Effector memory CD4-positive, alpha-beta T cell (primary cell): ENCODE results near the gene CALCOCO1.

Source experiments
- DNase-seq, 3 donors: peaks; one replicate each; pipeline ENCODE4 v3.0.0-alpha.2; 2020
- H3K27ac ChIP-seq: 2 replicates; pipeline ENCODE4 v1.7.0; 2013; ENCODE audit warnings: mild to moderate bottlenecking, low read length, moderate library complexity; ENCODE audit not compliant: insufficient read depth, poor library complexity, severe bottlenecking
- H3K27me3 ChIP-seq: replicated peaks from 2 replicates; pipeline ENCODE4 v1.7.0; 2013; ENCODE audit warnings: mild to moderate bottlenecking, low read length; ENCODE audit not compliant: insufficient read depth, control insufficient read depth, poor library complexity, severe bottlenecking
- H3K36me3 ChIP-seq: 2 replicates; pipeline ENCODE4 v1.7.0; 2013; ENCODE audit warnings: mild to moderate bottlenecking, low read length, moderate library complexity; ENCODE audit not compliant: control insufficient read depth, insufficient read depth
- H3K4me1 ChIP-seq: 2 replicates; pipeline ENCODE4 v1.7.0; 2013; ENCODE audit warnings: low read length, mild to moderate bottlenecking; ENCODE audit not compliant: control insufficient read depth, insufficient read depth, poor library complexity, severe bottlenecking
- H3K4me3 ChIP-seq: 2 replicates; pipeline ENCODE4 v1.7.0; 2013; ENCODE audit warnings: low read length, low read depth, mild to moderate bottlenecking; ENCODE audit not compliant: insufficient read depth, poor library complexity, severe bottlenecking
- H3K9me3 ChIP-seq: 2 replicates; pipeline ENCODE4 v1.7.0; 2013; ENCODE audit warnings: mild to moderate bottlenecking, low read length, moderate library complexity; ENCODE audit not compliant: control insufficient read depth

The CALCOCO1 gene

DNA sequence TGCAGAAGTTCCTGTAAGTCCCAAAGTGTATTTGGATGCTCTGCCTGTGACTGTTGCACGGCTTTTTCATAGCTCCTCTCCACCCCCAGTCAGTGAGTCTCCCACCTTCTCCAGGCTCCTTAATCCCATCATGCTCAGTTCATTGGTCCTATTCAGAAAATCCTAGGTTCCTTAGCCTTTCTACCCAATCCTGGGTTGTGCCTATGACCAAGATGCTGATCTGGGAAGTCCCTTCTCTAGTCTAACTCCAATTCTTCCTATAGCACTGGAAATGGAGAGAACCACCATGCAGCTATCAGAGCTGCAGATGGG is 16.8 kb upstream of the CALCOCO1 start:
- Histone ChIP-seq H3K27ac (no peak overlapping the region), H3K9me3 (no peaks in the 10 kb centered on the region), H3K4me1 (peaks cover 24% of the 10 kb centered on the region), H3K4me3 (no peak overlapping the region), H3K27me3 (peaks cover 33% of the 10 kb centered on the region), H3K36me3 (no peaks in the 10 kb centered on the region)
- no peak for DNase-seq

DNA sequence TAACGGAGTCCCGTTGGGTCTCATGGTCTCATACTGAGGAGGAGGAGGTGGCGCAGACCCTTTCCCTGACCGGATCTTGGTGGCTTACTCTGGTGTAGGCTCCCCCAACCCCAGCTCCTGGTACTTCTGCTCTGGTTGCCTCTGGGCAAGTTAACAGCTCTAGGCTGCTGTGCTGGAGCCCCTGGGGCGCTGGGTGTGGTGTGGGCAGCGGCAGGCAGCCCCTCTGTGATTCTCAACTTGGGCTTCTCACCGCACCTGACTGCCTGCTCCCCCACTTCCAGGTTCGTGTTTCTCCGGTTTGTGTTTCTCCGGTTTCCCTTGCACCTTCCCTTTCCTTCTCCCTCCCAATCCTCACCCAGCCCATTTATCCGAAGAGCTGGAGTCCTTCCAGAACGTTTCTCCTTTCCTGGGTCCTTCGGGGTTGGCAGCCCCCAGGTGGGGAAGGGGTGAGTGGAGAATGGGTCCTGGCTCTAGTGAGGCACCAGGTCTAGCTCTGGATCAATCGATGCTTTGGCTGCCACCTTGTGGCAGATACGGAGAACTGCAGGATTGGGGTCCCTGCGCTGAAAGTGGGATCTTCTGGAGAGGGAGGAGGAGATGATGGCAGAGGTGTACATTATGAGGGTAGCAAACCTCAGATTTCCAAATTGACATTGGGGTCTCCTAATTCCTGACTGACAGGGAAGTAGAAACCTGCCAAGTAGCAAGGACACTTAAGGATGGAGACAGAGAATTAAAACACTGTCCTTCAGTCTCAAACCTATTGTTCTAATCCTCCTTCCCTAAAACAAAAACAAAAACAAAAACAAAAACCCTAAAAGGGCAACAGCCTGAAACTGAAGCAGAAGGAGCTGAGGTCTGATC is 16.2 kb upstream of the CALCOCO1 start:
- H3K4me3 ChIP-seq, result no peak overlapping the region
- no peaks in the 10 kb centered on the region for H3K36me3 ChIP-seq
- peaks cover 37% of the 10 kb centered on the region for H3K27me3 ChIP-seq
- DNase-seq, result peak; percentile 39 to 49 (median 41)
- H3K27ac ChIP-seq, result no peak overlapping the region
- peaks cover 30% of the 10 kb centered on the region for H3K4me1 ChIP-seq
- H3K9me3 ChIP-seq, result no peaks in the 10 kb centered on the region

- H3K36me3 ChIP-seq, result no peaks in the 10 kb centered on the region
- no peaks in the 10 kb centered on the region for H3K9me3 ChIP-seq
- H3K27me3 ChIP-seq, result peaks cover 22% of the 10 kb centered on the region
- H3K4me3 ChIP-seq, result no peak overlapping the region
- peaks cover 19% of the 10 kb centered on the region for H3K4me1 ChIP-seq
- H3K27ac ChIP-seq, result no peak overlapping the region
- DNase-seq, result no peak
Measured at GRCh38 chr12:53740130-53740491, 12.9 kb upstream of the CALCOCO1 start.

DNA sequence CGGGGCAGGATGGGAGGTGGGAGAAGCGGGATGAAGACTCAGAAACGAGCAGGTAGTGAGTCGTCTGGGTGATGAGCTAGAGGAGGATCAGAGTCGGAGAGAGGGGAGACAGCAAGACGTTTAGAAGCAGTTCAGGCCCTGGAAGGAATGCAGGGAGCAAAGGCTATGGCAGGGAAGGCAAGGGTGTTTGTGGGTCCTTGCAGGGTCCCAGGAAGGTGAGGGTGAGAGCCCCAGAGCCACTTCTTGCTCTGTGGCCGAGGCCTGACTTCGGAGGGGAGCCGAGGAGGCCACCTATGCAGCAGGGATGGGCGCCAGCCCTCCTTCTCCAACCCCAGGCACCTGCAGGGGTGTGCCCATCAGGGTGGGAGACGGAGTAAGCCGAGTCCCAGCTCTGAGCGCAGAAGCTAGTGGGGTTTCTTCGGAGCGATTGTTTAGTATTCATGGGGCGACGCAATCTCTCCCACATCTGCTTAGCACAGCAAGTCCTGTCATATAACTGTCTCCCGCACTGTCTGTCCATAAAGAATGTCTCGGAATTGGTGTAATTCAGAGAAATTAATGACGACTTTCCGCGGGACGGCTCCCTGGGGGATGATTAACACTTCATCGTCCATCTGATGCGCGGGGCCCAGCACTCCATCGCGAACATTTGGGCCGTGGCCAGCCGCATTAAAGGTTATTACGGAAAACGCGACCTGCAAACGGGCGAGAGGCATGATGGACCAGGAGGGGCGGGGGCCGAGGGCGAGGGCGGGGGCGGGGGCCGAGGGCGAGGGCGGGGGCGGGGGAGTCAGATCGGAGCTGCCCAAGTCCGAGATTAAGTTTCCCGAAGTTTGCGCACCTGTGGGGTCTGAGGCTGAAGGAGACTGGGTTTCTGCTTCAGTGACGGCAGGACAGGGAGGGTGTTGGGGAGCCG is 12.2 kb upstream of the CALCOCO1 start:
- Histone ChIP-seq H3K4me1 (peaks cover 19% of the 10 kb centered on the region), H3K36me3 (no peaks in the 10 kb centered on the region), H3K4me3 (peak overlapping the region; percentile 41), H3K9me3 (no peaks in the 10 kb centered on the region), H3K27ac (no peak overlapping the region), H3K27me3 (peaks cover 22% of the 10 kb centered on the region)
- DNase-seq, result no peak

DNA sequence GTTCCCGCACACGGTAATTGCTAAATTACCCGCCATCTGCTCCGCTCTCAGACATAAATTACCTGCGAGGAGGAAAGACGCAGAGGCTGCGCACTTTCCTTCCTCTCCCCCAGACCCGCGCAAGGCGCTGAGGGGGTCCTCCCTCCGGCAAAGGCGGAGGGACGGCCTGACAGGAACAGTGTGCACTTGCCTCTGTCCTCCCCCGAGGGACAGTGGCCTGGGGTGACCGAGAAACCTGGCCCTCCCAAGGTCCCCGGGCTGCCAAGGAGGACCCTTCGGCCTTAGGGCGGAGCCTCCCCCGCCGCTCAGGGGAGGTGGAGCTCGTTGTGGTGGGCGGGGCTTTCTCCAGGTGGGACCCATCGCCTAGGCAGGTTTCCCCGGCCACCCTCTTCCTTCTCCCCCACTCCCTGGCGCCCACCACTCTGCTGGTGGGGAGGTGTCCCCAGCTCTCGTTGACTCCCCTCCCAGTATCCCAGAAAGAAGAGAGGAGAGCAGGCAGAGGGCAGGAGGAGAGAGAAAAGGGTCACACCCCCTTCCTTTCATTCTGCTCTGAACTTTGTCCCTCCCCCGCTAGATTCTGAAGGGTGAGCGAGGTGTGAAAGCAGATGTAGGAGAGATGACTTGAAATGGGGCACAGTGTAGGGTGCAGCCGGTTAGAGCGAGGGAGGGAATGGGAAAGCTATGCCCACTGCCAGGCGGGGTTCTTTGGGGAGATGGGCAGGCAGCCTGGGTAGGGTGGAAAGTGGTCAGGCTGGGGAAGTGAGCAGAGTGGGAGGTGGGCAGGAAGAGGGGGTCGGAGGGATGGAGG is 11.4 kb upstream of the CALCOCO1 start:
- H3K4me1 ChIP-seq, result peaks cover 19% of the 10 kb centered on the region
- H3K4me3 ChIP-seq, result peak overlapping the region; percentile 41
- H3K27me3 ChIP-seq, result peaks cover 22% of the 10 kb centered on the region
- DNase-seq, result peak; percentile 23 to 39 (median 30)
- H3K9me3 ChIP-seq, result no peaks in the 10 kb centered on the region
- no peaks in the 10 kb centered on the region for H3K36me3 ChIP-seq
- no peak overlapping the region for H3K27ac ChIP-seq

GRCh38 chr12:53737951-53738405 is 10.7 kb upstream of the CALCOCO1 start:
- peak overlapping the region; percentile 41 for H3K4me3 ChIP-seq
- no peak overlapping the region for H3K27ac ChIP-seq
- no peak for DNase-seq
- no peaks in the 10 kb centered on the region for H3K9me3 ChIP-seq
- H3K36me3 ChIP-seq, result no peaks in the 10 kb centered on the region
- peaks cover 19% of the 10 kb centered on the region for H3K4me1 ChIP-seq
- H3K27me3 ChIP-seq, result peaks cover 16% of the 10 kb centered on the region

GRCh38 chr12:53737093-53737808 is 10.0 kb upstream of the CALCOCO1 start:
- no peak for DNase-seq
- Histone ChIP-seq H3K27ac (no peak overlapping the region), H3K9me3 (no peaks in the 10 kb centered on the region), H3K4me3 (no peak overlapping the region), H3K4me1 (peaks cover 19% of the 10 kb centered on the region), H3K36me3 (no peaks in the 10 kb centered on the region), H3K27me3 (peaks cover 16% of the 10 kb centered on the region)

GRCh38 chr12:53736592-53736991 is 9.3 kb upstream of the CALCOCO1 start:
- Histone ChIP-seq H3K9me3 (no peaks in the 10 kb centered on the region), H3K4me3 (no peak overlapping the region), H3K27me3 (peaks cover 16% of the 10 kb centered on the region), H3K4me1 (peaks cover 19% of the 10 kb centered on the region), H3K27ac (no peak overlapping the region), H3K36me3 (no peaks in the 10 kb centered on the region)
- no peak for DNase-seq

DNA sequence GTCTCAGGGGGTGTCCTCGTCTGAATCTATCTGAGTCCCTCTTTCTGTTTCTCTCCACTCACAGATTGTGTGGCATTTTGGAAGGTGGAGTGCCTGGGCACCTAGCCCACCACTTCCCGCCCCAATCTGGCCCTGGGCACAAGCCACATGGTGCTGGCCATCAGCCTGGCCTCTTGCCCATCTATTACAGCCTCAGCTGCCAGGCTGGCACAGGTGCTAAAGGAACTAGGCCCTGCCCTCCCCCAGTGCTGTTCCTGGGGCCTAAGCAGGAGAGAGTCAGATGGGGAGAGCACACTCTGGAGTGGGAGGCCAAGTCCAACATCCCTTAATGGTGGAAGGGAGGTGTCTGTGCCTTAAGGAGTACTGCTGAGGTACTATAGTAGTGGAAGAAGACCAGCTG is 8.3 kb upstream of the CALCOCO1 start:
- Histone ChIP-seq H3K36me3 (no peaks in the 10 kb centered on the region), H3K27ac (no peak overlapping the region), H3K27me3 (peaks cover 11% of the 10 kb centered on the region), H3K9me3 (no peaks in the 10 kb centered on the region), H3K4me1 (peaks cover 19% of the 10 kb centered on the region), H3K4me3 (no peak overlapping the region)
- no peak for DNase-seq
